K562 (cell line): ENCODE results near the gene CALD1. TPM values are rescaled to one million over a fixed set of nuclear protein-coding genes. Genes with fewer than 3 reads are reported as not detected.
A peak's percentile ranks its signal among the peaks of the same experiment; 100 is the strongest.

Source experiments
- ATAC-seq: fragments of 200-7000 bp; cut with Tn5 transposase; 3 replicates; pipeline ENCODE4 v1.9.1; 2020; ENCODE audit warnings: moderate library complexity
- BruUV-seq: library from RNA; stranded (reverse); fragments of 400-500 nt; replicated peaks from 2 replicates; lab custom pipeline; 2021; lab: Mats Ljungman, UMichigan
- CTCF ChIA-PET: fragments of 300-600 bp; formaldehyde crosslinking; extraction: SDS; loops from one replicate; lab custom pipeline; 2021; ENCODE audit warnings: low intra/inter-chr PET ratio; lab: Yijun Ruan, JAX
- POLR2A ChIA-PET: fragments of 300-600, 350-650 bp; sonication (Branson Sonifier 250); formaldehyde crosslinking; extraction: SDS; loops from one replicate; lab custom pipeline; 2021; ENCODE audit warnings: antibody characterized with exemption, inconsistent platforms; lab: Yijun Ruan, JAX
- DNase-seq, 4 experiments: peaks; one replicate each; pipeline versions ENCODE4 v3.0.0 to v3.0.0-alpha.2; 2011 to 2018; ENCODE audit warnings: low spot score in 3 of 4, mixed read lengths in 3 of 4; ENCODE audit errors: extremely low read depth in 1 of 4
- FAIRE-seq: peaks from 2 replicates; lab custom pipeline; 2011; peaks lifted over from hg19 to GRCh38; lab: Jason Lieb, UNC
- H2AFZ ChIP-seq: 2 replicates; pipeline ENCODE4 v1.6.0; 2011; ENCODE audit warnings: low read depth, low read length, control low read depth, inconsistent platforms
- H3K27ac ChIP-seq: fragments of 200-600 bp; 3 replicates; pipeline ENCODE4 v1.8.0; 2011; ENCODE audit warnings: low read depth, mild to moderate bottlenecking, control low read depth, inconsistent platforms, low read length, moderate library complexity, mixed read lengths; ENCODE audit errors: extremely low read depth
- H3K27me3 ChIP-seq, 2 experiments: fragments of 300-600 bp in 1 of 2; 2 replicates in 1 of 2; 3 replicates in 1 of 2; pipeline versions ENCODE4 v1.6.0 to v1.8.0; 2011; ENCODE audit warnings: inconsistent platforms in 2 of 2, low read length in 2 of 2, mild to moderate bottlenecking in 1 of 2, mixed read lengths in 1 of 2, moderate library complexity in 1 of 2; ENCODE audit not compliant: control insufficient read depth in 2 of 2, insufficient read depth in 2 of 2
- H3K36me3 ChIP-seq: fragments of 300-600 bp; 3 replicates; pipeline ENCODE4 v1.8.0; 2011; ENCODE audit warnings: mild to moderate bottlenecking, low read length, inconsistent platforms; ENCODE audit not compliant: control insufficient read depth, insufficient read depth
- H3K4me1 ChIP-seq, 2 experiments: fragments of 200-600 bp in 1 of 2; replicated peaks in 1 of 2; 2 replicates in 1 of 2; 3 replicates in 1 of 2; pipeline versions ENCODE4 v1.5.1 to v1.8.0; 2011; ENCODE audit warnings: inconsistent platforms in 2 of 2, low read length in 2 of 2, mild to moderate bottlenecking in 1 of 2, mixed read lengths in 1 of 2, moderate library complexity in 1 of 2; ENCODE audit not compliant: control insufficient read depth in 2 of 2, insufficient read depth in 2 of 2
- H3K4me2 ChIP-seq: 2 replicates; pipeline ENCODE4 v1.6.1; 2011; ENCODE audit warnings: low read length, control low read depth, inconsistent platforms, mixed read lengths; ENCODE audit not compliant: insufficient read depth
- H3K4me3 ChIP-seq: fragments of 200-600 bp; sonication (generic), shearing (Covaris generic); 2 replicates; pipeline ENCODE4 v1.5.1; 2016; ENCODE audit warnings: control low read depth, inconsistent platforms
- H3K79me2 ChIP-seq: fragments of 200-600 bp; 3 replicates; pipeline ENCODE4 v1.8.0; 2011; ENCODE audit warnings: low read length, inconsistent platforms; ENCODE audit not compliant: control insufficient read depth, insufficient read depth
- H3K9ac ChIP-seq, 2 experiments: 2 replicates each; pipeline versions ENCODE4 v1.6.0 to v1.6.1; 2011; ENCODE audit warnings: low read depth in 2 of 2, low read length in 2 of 2, control low read depth in 1 of 2, inconsistent platforms in 1 of 2, mild to moderate bottlenecking in 1 of 2, mixed read lengths in 1 of 2; ENCODE audit not compliant: insufficient read depth in 1 of 2
- H3K9me1 ChIP-seq: one replicate; pipeline ENCODE4 v1.6.0; 2011; ENCODE audit warnings: inconsistent platforms, mild to moderate bottlenecking, low read length, moderate library complexity; ENCODE audit not compliant: control insufficient read depth, insufficient read depth
- H3K9me3 ChIP-seq: replicated peaks from 2 replicates; pipeline ENCODE4 v1.5.1; 2011; ENCODE audit warnings: low read depth, low read length, inconsistent platforms; ENCODE audit not compliant: control insufficient read depth, insufficient read depth
- H4K20me1 ChIP-seq: replicated peaks from 2 replicates; pipeline ENCODE4 v1.6.1; 2011; ENCODE audit warnings: low read length, inconsistent platforms, mixed read lengths; ENCODE audit not compliant: control insufficient read depth, insufficient read depth
- GABPA ChIP-seq: fragments of 200-800 bp; sonication (Bioruptor generic); conservative IDR thresholded peaks from 2 replicates; pipeline ENCODE4 v1.6.1; 2016; ENCODE audit warnings: low read depth, missing genetic modification characterization, missing compliant biosample characterization
- KDM1A ChIP-seq, 2 experiments: fragments of 450-650 bp; IDR thresholded peaks; 2 replicates each; pipeline ENCODE4 v1.6.1; 2016; ENCODE audit warnings: mild to moderate bottlenecking in 2 of 2
- KHSRP ChIP-seq: fragments of 450-650 bp; IDR thresholded peaks from 2 replicates; pipeline ENCODE4 v1.6.1; 2017
- KLF13 ChIP-seq: fragments of 450-650 bp; IDR thresholded peaks from 2 replicates; pipeline ENCODE4 v1.6.1; 2016; ENCODE audit warnings: missing genetic modification characterization, low read depth, mild to moderate bottlenecking, missing compliant biosample characterization, moderate library complexity, borderline replicate concordance
- MCM5 ChIP-seq: fragments of 450-650 bp; IDR thresholded peaks from 2 replicates; pipeline ENCODE4 v1.6.1; 2016; ENCODE audit warnings: low read depth
- MXI1 ChIP-seq: IDR thresholded peaks from 2 replicates; pipeline ENCODE4 v1.6.1; 2011; ENCODE audit warnings: low read depth, mild to moderate bottlenecking, improper control_type of control experiment, low read length
- NFE2 ChIP-seq: IDR thresholded peaks from 2 replicates; pipeline ENCODE4 v1.6.1; 2014; ENCODE audit warnings: antibody characterized with exemption, low read depth
- SAFB ChIP-seq: fragments of 200-400 bp; formaldehyde crosslinking; IDR thresholded peaks from 2 replicates; pipeline ENCODE4 v1.6.1; 2017; ENCODE audit warnings: low read depth, low read length, borderline replicate concordance
- XRCC3 ChIP-seq: fragments of 450-650 bp; IDR thresholded peaks from 2 replicates; pipeline ENCODE4 v1.6.1; 2017; ENCODE audit warnings: mild to moderate bottlenecking, moderate library complexity
- ZNF184 ChIP-seq: sonication (generic); formaldehyde crosslinking; IDR thresholded peaks from 2 replicates; pipeline ENCODE4 v1.5.0; 2020; ENCODE audit warnings: missing genetic modification reagents
- WGBS: fragments of 100-300 bp; shearing (Covaris generic); methylation state at CpG from one replicate; pipeline ENCODE4 v1.1.6; 2016; ENCODE audit warnings: low coverage, mixed read lengths; ENCODE audit not compliant: insufficient coverage; ENCODE audit errors: missing lambda C conversion rate; 5-methylcytosine and 5-hydroxymethylcytosine counted together
- in situ Hi-C: fragments of 300-500 bp; cut with MboI; formaldehyde crosslinking; loops from 4 replicates; pipeline ENCODE4 v1.15.0; 2018; ENCODE audit warnings: inconsistent platforms, mixed read lengths
- intact Hi-C: fragments of 100-400 bp; cut with micrococcal nuclease; formaldehyde crosslinking; loops from 2 replicates; pipeline ENCODE4 v1.14.2; 2022
- polyA plus RNA-seq, 8 experiments: library from polyadenylated mRNA; depleted of rRNA in 4 of 8; stranded (reverse) in 5 of 8; unstranded in 3 of 8; fragments of >200 nt; fragmentation: Nextera tagmentation in 2 of 8; fragmentation: Illumina TruSeq in 1 of 8; extraction: Ambion mirVana in 2 of 8; extraction: Trizol in 1 of 8; gene quantifications; 2 replicates each; pipeline versions ENCODE4 v1.2.1 to v1.2.3, GENCODE V29; 2011 to 2014; ENCODE audit warnings: inconsistent platforms in 1 of 8, missing spikeins in 1 of 8
- total RNA-seq, 7 experiments: library from RNA; depleted of rRNA in 6 of 7; stranded (reverse); fragments of >200 nt in 6 of 7; fragmentation: Illumina TruSeq in 2 of 7; extraction: Trizol in 2 of 7; gene quantifications; 2 replicates each; pipeline versions ENCODE4 v1.2.1 to v1.2.3, GENCODE V29; 2011 to 2021; ENCODE audit warnings: low replicate concordance in 1 of 7
- TF ChIP-seq, protein P1 (sequence below): sonication (generic); formaldehyde crosslinking; IDR thresholded peaks from 2 replicates; pipeline ENCODE4 v1.5.0; 2020; ENCODE audit warnings: missing genetic modification reagents
- TF ChIP-seq, protein P2 (sequence below): fragments of 200-400 bp; formaldehyde crosslinking; IDR thresholded peaks from 2 replicates; pipeline ENCODE4 v1.6.1; 2017; ENCODE audit warnings: mild to moderate bottlenecking, low read depth, low read length, moderate library complexity
- TF ChIP-seq, protein P3 (sequence below): sonication (generic); formaldehyde crosslinking; IDR thresholded peaks from 2 replicates; pipeline ENCODE4 v1.9.0; 2022; ENCODE audit warnings: mild to moderate bottlenecking, missing genetic modification reagents

The CALD1 gene
- total and polyA plus RNA-seq, 9 of the 15 experiments (the other 6 are each of a cell fraction or from before 2014, with no cell fraction given) = 0.40 TPM; not detected in 8

DNA sequence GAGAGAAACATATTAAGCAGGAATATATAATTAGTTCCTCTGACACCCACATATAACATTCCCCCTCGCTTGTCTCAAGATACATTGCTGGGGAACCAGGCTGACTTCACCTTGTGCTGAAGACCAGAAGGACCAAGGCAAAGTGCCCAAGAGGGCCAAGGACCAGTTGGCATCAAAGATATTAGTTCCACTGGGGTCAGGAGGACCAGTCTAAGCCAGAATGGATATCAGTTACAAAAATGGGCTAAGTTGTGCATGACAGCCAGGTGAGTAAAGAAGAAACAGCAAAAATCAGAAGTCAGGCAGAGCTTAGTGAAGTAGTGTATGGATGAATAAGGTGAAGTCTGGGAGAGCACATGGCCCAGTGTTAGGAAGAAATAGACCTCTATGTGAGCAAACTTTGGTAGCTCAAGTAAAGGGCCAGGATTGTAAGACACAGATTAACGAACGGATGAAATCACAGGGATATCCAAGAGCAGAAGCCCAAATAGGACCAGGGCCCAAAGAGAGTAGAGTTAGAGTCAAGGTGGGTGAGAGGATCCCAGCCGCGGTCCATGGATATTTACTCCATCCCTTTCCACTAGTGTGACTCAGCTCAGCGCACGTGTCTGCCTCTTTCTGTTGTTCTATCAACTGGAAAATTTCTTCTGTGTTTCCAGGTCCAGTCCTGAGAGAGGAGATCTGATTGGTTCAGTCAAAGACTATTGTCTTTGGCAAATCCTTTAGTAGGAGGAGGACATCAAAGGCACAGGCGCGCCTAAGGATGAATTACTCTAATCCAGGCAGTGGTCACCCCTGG is 5.0 kb downstream of the CALD1 start:
- Histone ChIP-seq H3K9me1 (no peaks in the 10 kb centered on the region), H3K27ac (no peak overlapping the region), H3K36me3 (no peaks in the 10 kb centered on the region), H3K4me2 (no peak overlapping the region), H4K20me1 (no peaks in the 10 kb centered on the region), H3K9me3 (no peaks in the 10 kb centered on the region), H3K79me2 (no peaks in the 10 kb centered on the region), H3K4me3 (no peak overlapping the region), H3K9ac (no peak overlapping the region), H3K4me1 (no peaks in the 10 kb centered on the region), H2AFZ (no peak overlapping the region), H3K27me3 (peaks cover 14 to 25% of the 10 kb centered on the region in 2 experiments; a peak in 4 of 5 replicates)
- CTCF ChIA-PET = no interaction called here
- ATAC-seq (no peak), DNase-seq (no peak), FAIRE-seq (no peak)
- 2% methylated on average over 9 of the region's 9 CpGs for WGBS
- BruUV-seq = no TSS peak
- no peak for TF ChIP-seq KHSRP
- TF ChIP-seq, protein P1, sequence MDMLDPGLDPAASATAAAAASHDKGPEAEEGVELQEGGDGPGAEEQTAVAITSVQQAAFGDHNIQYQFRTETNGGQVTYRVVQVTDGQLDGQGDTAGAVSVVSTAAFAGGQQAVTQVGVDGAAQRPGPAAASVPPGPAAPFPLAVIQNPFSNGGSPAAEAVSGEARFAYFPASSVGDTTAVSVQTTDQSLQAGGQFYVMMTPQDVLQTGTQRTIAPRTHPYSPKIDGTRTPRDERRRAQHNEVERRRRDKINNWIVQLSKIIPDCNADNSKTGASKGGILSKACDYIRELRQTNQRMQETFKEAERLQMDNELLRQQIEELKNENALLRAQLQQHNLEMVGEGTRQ (CRISPR knock-in tag) = 0 out of 2 replicates have a peak, but pooled peaks have one; percentile 4
- POLR2A ChIA-PET = interaction anchor here (0.6 to 1.2 kb wide), 2 partner anchors 14 to 15 kb away, joined by 3 read pairs; no protein-coding TSS in a partner anchor
- in situ Hi-C loops (no loop called here), intact Hi-C loops (no loop called here)

DNA sequence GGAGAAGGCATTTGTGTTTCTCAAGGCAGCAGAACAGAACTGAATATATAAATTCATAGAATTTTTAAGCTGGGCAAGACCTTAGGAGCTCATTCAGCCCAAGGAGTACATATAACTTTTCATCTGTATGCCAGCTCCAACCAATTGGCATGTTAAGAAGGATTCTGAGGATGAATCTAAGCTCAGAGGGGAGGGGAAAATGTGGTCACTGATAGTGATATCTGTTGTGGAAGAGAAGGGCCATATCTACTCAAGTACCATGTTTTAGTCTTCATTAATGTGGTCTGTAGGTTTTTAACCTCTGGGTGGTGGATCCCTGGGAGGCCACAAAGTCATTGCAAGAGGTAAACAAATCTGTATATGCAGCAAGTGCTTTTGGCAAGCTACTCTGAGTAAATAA is 6.4 kb downstream of the CALD1 start:
- Histone ChIP-seq H3K4me1 (no peaks in the 10 kb centered on the region), H3K9me3 (no peaks in the 10 kb centered on the region), H3K36me3 (no peaks in the 10 kb centered on the region), H2AFZ (no peak overlapping the region), H3K4me3 (no peak overlapping the region), H3K9ac (no peak overlapping the region), H3K27ac (no peak overlapping the region), H3K27me3 (peaks cover 2 to 20% of the 10 kb centered on the region in 2 experiments; a peak in 2 of 5 replicates), H3K4me2 (no peak overlapping the region), H4K20me1 (no peaks in the 10 kb centered on the region), H3K79me2 (no peaks in the 10 kb centered on the region), H3K9me1 (no peaks in the 10 kb centered on the region)
- BruUV-seq = no TSS peak
- intact Hi-C loops (no loop called here), in situ Hi-C loops (no loop called here)
- ChIA-PET POLR2A (no interaction called here), CTCF (no interaction called here)
- ATAC-seq = no peak
- DNase-seq = no peak
- no peak for FAIRE-seq
- TF ChIP-seq XRCC3 (no peak), SAFB (no peak), MCM5 (no peak), KLF13 (tag) (no peak), GABPA (tag) (no peak), MXI1 (no peak), ZNF184 (CRISPR knock-in tag) (no peak), KDM1A (IDR thresholded peaks at IDR 0.05) (no peak), NFE2 (no peak)
- TF ChIP-seq, protein P2, sequence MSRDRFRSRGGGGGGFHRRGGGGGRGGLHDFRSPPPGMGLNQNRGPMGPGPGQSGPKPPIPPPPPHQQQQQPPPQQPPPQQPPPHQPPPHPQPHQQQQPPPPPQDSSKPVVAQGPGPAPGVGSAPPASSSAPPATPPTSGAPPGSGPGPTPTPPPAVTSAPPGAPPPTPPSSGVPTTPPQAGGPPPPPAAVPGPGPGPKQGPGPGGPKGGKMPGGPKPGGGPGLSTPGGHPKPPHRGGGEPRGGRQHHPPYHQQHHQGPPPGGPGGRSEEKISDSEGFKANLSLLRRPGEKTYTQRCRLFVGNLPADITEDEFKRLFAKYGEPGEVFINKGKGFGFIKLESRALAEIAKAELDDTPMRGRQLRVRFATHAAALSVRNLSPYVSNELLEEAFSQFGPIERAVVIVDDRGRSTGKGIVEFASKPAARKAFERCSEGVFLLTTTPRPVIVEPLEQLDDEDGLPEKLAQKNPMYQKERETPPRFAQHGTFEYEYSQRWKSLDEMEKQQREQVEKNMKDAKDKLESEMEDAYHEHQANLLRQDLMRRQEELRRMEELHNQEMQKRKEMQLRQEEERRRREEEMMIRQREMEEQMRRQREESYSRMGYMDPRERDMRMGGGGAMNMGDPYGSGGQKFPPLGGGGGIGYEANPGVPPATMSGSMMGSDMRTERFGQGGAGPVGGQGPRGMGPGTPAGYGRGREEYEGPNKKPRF = no peak
- TF ChIP-seq, protein P3, sequence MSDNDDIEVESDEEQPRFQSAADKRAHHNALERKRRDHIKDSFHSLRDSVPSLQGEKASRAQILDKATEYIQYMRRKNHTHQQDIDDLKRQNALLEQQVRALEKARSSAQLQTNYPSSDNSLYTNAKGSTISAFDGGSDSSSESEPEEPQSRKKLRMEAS (CRISPR knock-in tag) = no peak
